Spleen (tissue), 7 donors: ENCODE data around the gene IZUMO1R.
"Not testable (repeated sequence)": the region's sequence is repeated elsewhere in the genome, so short reads cannot be mapped to it uniquely, and the experiment has no call there.

Experiments
- POLR2A ChIP-seq, 3 donors: fragments of 450-650 bp; IDR thresholded peaks; one replicate each; pipeline ENCODE4 v1.5.1; 2017; ENCODE audit warnings: antibody characterized with exemption in 3 of 3, mild to moderate bottlenecking in 1 of 3
- POLR2AphosphoS5 ChIP-seq, 3 donors: sonication (generic); formaldehyde crosslinking; IDR thresholded peaks; one replicate each; pipeline ENCODE4 v1.5.1; 2017; ENCODE audit warnings: antibody characterized with exemption in 3 of 3
- TF ChIP-seq, protein P1 (sequence below), 11 experiments: fragments of 200-600 bp in 7 of 11; fragments of 450-650 bp in 4 of 11; sonication (generic) in 4 of 11; IDR thresholded peaks in 8 of 11; conservative IDR thresholded peaks in 3 of 11; 1 replicate in 7 of 11; 2 replicates in 4 of 11; pipeline versions ENCODE4 v1.4.0 to v1.8.0; 2016 to 2021; ENCODE audit warnings: antibody characterized with exemption in 11 of 11, inconsistent platforms in 4 of 11, mild to moderate bottlenecking in 1 of 11
- donor health status: DM: no; HTN: no; CAD: no; lungs with moderate emphysema.
- donor health status: DM: no; HTN: no; CAD: no.
- donor health status: DM: no; HTN: no; CAD: no.

DNA sequence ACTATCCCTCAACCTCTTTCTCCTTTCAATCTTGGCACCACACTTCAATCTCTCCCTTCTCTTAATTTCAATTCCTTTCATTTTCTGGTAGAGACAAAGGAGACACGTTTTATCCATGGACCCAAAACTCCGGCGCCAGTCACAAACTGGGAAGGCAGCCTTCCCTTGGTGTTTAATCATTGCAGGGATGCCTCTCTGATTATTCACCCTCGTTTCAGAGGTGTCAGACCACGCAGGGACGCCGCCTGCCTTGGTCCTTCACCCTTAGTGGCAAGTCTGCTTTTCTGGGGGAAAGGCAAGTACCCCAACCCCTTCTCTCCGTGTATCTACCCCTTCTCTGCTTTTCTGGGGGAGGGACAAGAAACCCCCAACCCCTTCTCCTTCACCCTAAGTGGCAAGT lies 41.9 kb downstream of the IZUMO1R start:
- TF ChIP-seq, protein P1, sequence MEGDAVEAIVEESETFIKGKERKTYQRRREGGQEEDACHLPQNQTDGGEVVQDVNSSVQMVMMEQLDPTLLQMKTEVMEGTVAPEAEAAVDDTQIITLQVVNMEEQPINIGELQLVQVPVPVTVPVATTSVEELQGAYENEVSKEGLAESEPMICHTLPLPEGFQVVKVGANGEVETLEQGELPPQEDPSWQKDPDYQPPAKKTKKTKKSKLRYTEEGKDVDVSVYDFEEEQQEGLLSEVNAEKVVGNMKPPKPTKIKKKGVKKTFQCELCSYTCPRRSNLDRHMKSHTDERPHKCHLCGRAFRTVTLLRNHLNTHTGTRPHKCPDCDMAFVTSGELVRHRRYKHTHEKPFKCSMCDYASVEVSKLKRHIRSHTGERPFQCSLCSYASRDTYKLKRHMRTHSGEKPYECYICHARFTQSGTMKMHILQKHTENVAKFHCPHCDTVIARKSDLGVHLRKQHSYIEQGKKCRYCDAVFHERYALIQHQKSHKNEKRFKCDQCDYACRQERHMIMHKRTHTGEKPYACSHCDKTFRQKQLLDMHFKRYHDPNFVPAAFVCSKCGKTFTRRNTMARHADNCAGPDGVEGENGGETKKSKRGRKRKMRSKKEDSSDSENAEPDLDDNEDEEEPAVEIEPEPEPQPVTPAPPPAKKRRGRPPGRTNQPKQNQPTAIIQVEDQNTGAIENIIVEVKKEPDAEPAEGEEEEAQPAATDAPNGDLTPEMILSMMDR (IDR thresholded peaks at IDR 0.05 in 8 of 11, conservative IDR thresholded peaks at IDR 0.05 in 3 of 11): not testable (repeated sequence)
- not testable (repeated sequence) for TF ChIP-seq POLR2AphosphoS5, POLR2A (IDR thresholded peaks at IDR 0.05)
